GM12878 (cell line): Measurements from ENCODE around the gene PAF1. TPM values are rescaled to one million over a fixed set of nuclear protein-coding genes. Genes with fewer than 3 reads are reported as not detected.

ENCODE experiments used
- E2F8 ChIP-seq: fragments of 450-650 bp; IDR thresholded peaks from 2 replicates; pipeline ENCODE4 v1.6.1; 2018; ENCODE audit warnings: mild to moderate bottlenecking, low read depth, moderate library complexity; ENCODE audit not compliant: partially characterized antibody
- FOS ChIP-seq: IDR thresholded peaks from 3 replicates; pipeline ENCODE4 v1.6.1; 2011; ENCODE audit warnings: borderline replicate concordance; ENCODE audit not compliant: insufficient read length; ENCODE audit errors: extremely low read depth
- HDAC2 ChIP-seq: fragments of 200-600 bp; sonication (generic); IDR thresholded peaks from 2 replicates; pipeline ENCODE4 v1.6.1; 2017
- JUNB ChIP-seq: IDR thresholded peaks from 2 replicates; pipeline ENCODE4 v1.6.1; 2016; ENCODE audit warnings: antibody characterized with exemption, mild to moderate bottlenecking
- JUND ChIP-seq: IDR thresholded peaks from 2 replicates; pipeline ENCODE4 v1.6.1; 2012; ENCODE audit warnings: low read depth, mild to moderate bottlenecking, low read length, improper control_type of control experiment, moderate library complexity
- NRF1 ChIP-seq: conservative IDR thresholded peaks from 2 replicates; pipeline ENCODE4 v1.6.1; 2011; ENCODE audit warnings: mild to moderate bottlenecking, low read depth, low read length, improper control_type of control experiment
- PKNOX1 ChIP-seq: fragments of 450-650 bp; IDR thresholded peaks from 2 replicates; pipeline ENCODE4 v1.6.1; 2016; ENCODE audit warnings: mild to moderate bottlenecking
- POLR2A ChIP-seq: IDR thresholded peaks from 2 replicates; pipeline ENCODE4 v1.6.1; 2011; ENCODE audit warnings: low read depth, mild to moderate bottlenecking, low read length
- SP1 ChIP-seq: IDR thresholded peaks from one replicate; pipeline ENCODE4 v1.6.1; 2011; ENCODE audit warnings: low read depth, low read length
- SPI1 ChIP-seq: IDR thresholded peaks from 2 replicates; pipeline ENCODE4 v1.6.1; 2011; ENCODE audit warnings: low read depth, mild to moderate bottlenecking, low read length, moderate library complexity, borderline replicate concordance; ENCODE audit not compliant: insufficient read depth
- SREBF1 ChIP-seq: IDR thresholded peaks from 2 replicates; pipeline ENCODE4 v1.6.1; 2012; ENCODE audit warnings: mild to moderate bottlenecking, low read length
- STAT3 ChIP-seq: IDR thresholded peaks from 2 replicates; pipeline ENCODE4 v1.6.1; 2011; ENCODE audit warnings: low read depth, low read length, improper control_type of control experiment
- ZZZ3 ChIP-seq: IDR thresholded peaks from 2 replicates; pipeline ENCODE4 v1.6.1; 2011; ENCODE audit warnings: low read depth; ENCODE audit not compliant: control insufficient read depth, insufficient read length
- polyA plus RNA-seq, 11 experiments: library from polyadenylated mRNA; depleted of rRNA in 4 of 11; unstranded in 6 of 11; stranded (reverse) in 5 of 11; fragments of >200 nt; fragmentation: Nextera tagmentation in 4 of 11; fragmentation: Illumina TruSeq in 1 of 11; extraction: Ambion mirVana in 4 of 11; extraction: Trizol in 1 of 11; gene quantifications; 1 replicate in 1 of 11; 2 replicates in 10 of 11; pipeline versions ENCODE4 v1.2.1 to v1.2.3, GENCODE V29; 2011 to 2016; ENCODE audit warnings: inconsistent platforms in 2 of 11, missing spikeins in 2 of 11, low read depth in 1 of 11
- total RNA-seq, 4 experiments: library from RNA; depleted of rRNA in 3 of 4; stranded (reverse); fragments of >200 nt in 3 of 4; fragmentation: Illumina TruSeq in 1 of 4; extraction: Trizol in 1 of 4; gene quantifications; 2 replicates each; pipeline versions ENCODE4 v1.2.1 to v1.2.3, GENCODE V29; 2013 to 2021
- TF ChIP-seq, protein P1 (sequence below): fragments of 450-650 bp; IDR thresholded peaks from 2 replicates; pipeline ENCODE4 v1.6.1; 2017; ENCODE audit warnings: mild to moderate bottlenecking, moderate library complexity
- TF ChIP-seq, protein P2 (sequence below): fragments of 450-650 bp; formaldehyde crosslinking; IDR thresholded peaks from 2 replicates; pipeline ENCODE4 v1.5.0; 2022; ENCODE audit warnings: mild to moderate bottlenecking, missing genetic modification characterization

Gene PAF1
- total and polyA plus RNA-seq, 10 of the 15 experiments (the other 5 are each of a cell fraction or from before 2014, with no cell fraction given): 1.7 to 45.8 (median 39.6) TPM

DNA sequence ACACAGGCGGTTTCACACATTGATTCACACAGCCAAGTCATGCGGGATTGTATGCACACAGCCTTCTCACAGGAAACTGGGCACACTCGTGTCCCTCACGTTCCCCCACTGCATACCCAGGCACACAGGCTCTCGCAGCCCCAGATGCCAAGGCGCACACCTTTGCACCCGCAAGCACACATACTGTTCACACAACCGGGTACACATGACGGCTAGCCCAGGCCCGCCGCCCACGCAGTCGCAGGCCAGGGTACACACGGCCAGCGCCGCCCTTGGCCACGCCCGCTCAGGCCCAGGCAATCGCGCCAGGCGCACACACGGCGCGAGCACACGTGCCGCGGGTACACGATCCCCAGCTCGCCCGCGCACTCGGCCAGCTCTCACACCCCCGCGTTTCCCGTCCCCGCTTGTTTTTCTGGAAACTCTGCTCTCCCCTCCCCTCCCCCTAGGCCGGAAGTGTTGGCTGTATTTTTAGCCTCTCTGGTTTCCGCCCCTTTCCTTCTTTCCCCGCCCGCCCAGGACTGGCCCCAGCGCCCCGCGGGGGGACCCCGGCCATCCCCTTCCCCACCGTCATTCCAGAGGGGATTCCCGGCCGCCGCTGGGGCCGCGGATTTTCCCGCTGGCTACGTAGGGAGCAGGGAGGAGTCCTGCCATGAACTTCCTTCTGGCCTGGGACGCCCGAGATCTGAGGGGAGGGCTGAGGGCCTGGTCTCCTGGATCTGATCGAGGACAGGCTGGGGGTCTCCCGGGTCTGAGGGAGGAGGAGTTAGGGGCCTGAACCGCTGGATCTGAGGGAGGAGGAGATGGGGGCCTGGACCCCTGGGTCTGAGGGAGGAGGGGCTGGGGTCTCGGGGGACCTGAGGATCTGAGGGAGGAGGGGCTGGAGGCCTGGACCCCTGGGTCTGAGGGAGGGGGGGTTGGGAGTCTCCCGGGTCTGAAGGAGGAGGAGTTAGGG lies 11.7 kb upstream of the PAF1 start (continued):
- 0 out of 2 replicates have a peak, but pooled peaks have one; percentile 67 for TF ChIP-seq PKNOX1
- no peak for TF ChIP-seq STAT3
- no peak for TF ChIP-seq HDAC2
- TF ChIP-seq, protein P1, sequence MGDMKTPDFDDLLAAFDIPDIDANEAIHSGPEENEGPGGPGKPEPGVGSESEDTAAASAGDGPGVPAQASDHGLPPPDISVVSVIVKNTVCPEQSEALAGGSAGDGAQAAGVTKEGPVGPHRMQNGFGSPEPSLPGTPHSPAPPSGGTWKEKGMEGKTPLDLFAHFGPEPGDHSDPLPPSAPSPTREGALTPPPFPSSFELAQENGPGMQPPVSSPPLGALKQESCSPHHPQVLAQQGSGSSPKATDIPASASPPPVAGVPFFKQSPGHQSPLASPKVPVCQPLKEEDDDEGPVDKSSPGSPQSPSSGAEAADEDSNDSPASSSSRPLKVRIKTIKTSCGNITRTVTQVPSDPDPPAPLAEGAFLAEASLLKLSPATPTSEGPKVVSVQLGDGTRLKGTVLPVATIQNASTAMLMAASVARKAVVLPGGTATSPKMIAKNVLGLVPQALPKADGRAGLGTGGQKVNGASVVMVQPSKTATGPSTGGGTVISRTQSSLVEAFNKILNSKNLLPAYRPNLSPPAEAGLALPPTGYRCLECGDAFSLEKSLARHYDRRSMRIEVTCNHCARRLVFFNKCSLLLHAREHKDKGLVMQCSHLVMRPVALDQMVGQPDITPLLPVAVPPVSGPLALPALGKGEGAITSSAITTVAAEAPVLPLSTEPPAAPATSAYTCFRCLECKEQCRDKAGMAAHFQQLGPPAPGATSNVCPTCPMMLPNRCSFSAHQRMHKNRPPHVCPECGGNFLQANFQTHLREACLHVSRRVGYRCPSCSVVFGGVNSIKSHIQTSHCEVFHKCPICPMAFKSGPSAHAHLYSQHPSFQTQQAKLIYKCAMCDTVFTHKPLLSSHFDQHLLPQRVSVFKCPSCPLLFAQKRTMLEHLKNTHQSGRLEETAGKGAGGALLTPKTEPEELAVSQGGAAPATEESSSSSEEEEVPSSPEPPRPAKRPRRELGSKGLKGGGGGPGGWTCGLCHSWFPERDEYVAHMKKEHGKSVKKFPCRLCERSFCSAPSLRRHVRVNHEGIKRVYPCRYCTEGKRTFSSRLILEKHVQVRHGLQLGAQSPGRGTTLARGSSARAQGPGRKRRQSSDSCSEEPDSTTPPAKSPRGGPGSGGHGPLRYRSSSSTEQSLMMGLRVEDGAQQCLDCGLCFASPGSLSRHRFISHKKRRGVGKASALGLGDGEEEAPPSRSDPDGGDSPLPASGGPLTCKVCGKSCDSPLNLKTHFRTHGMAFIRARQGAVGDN: peak; percentile 91
- no peak for TF ChIP-seq SPI1
- no peak for TF ChIP-seq JUND
- TF ChIP-seq ZZZ3: no peak
- peak; percentile 84 for TF ChIP-seq SP1
- TF ChIP-seq E2F8: no peak
- no peak for TF ChIP-seq JUNB
- peak; percentile 75 for TF ChIP-seq POLR2A
- TF ChIP-seq, protein P2, sequence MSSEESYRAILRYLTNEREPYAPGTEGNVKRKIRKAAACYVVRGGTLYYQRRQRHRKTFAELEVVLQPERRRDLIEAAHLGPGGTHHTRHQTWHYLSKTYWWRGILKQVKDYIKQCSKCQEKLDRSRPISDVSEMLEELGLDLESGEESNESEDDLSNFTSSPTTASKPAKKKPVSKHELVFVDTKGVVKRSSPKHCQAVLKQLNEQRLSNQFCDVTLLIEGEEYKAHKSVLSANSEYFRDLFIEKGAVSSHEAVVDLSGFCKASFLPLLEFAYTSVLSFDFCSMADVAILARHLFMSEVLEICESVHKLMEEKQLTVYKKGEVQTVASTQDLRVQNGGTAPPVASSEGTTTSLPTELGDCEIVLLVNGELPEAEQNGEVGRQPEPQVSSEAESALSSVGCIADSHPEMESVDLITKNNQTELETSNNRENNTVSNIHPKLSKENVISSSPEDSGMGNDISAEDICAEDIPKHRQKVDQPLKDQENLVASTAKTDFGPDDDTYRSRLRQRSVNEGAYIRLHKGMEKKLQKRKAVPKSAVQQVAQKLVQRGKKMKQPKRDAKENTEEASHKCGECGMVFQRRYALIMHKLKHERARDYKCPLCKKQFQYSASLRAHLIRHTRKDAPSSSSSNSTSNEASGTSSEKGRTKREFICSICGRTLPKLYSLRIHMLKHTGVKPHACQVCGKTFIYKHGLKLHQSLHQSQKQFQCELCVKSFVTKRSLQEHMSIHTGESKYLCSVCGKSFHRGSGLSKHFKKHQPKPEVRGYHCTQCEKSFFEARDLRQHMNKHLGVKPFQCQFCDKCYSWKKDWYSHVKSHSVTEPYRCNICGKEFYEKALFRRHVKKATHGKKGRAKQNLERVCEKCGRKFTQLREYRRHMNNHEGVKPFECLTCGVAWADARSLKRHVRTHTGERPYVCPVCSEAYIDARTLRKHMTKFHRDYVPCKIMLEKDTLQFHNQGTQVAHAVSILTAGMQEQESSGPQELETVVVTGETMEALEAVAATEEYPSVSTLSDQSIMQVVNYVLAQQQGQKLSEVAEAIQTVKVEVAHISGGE (CRISPR knock-in tag): no peak
- no peak for TF ChIP-seq SREBF1
- TF ChIP-seq FOS: no peak
- peak; percentile 24; the same call in 1 of the 2 replicates for TF ChIP-seq NRF1
